Endothelial cell of umbilical vein (primary cell): ENCODE measurements around the gene INSIG2.

Source experiments
- EZH2 ChIP-seq: IDR thresholded peaks from 2 replicates; pipeline ENCODE4 v1.6.1; 2012; ENCODE audit warnings: borderline replicate concordance, low read depth, mild to moderate bottlenecking, moderate library complexity, low read length, inconsistent platforms; ENCODE audit not compliant: severe bottlenecking
- MYC ChIP-seq: IDR thresholded peaks from one replicate; pipeline ENCODE4 v1.6.1; 2011; ENCODE audit warnings: mild to moderate bottlenecking, low read depth, low read length
- POLR2A ChIP-seq: IDR thresholded peaks from 2 replicates; pipeline ENCODE4 v1.6.1; 2012; ENCODE audit warnings: low read depth, mild to moderate bottlenecking, control low read depth, low read length
- TF ChIP-seq, protein P1 (sequence below), 2 donors: IDR thresholded peaks; 1 replicate in 1 of 2; 2 replicates in 1 of 2; pipeline ENCODE4 v1.5.1; 2011; ENCODE audit warnings: low read length in 2 of 2, mild to moderate bottlenecking in 2 of 2, moderate library complexity in 2 of 2, control low read depth in 1 of 2, inconsistent platforms in 1 of 2, low read depth in 1 of 2; ENCODE audit not compliant: insufficient read depth in 1 of 2; ENCODE audit errors: extremely low read depth in 1 of 2

DNA sequence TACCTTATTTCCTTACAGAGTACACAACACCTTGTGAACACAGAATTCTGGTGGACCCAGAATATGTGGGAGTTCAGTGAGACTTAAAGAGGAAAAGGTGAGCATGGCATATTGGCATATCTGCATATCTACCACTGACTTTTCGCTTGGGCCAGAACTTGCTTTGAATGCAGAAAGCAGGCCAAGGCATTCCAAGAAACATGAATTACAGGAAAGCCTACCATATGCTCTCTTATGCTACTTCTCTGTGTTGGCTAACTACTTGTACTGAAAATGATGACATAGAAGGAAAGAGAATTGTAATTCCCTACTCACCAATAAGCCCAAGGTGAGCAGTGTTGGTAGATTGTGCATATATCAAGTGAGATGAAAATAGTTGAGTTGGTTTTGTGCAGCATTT is 43.0 kb upstream of the INSIG2 start:
- TF ChIP-seq, protein P1, sequence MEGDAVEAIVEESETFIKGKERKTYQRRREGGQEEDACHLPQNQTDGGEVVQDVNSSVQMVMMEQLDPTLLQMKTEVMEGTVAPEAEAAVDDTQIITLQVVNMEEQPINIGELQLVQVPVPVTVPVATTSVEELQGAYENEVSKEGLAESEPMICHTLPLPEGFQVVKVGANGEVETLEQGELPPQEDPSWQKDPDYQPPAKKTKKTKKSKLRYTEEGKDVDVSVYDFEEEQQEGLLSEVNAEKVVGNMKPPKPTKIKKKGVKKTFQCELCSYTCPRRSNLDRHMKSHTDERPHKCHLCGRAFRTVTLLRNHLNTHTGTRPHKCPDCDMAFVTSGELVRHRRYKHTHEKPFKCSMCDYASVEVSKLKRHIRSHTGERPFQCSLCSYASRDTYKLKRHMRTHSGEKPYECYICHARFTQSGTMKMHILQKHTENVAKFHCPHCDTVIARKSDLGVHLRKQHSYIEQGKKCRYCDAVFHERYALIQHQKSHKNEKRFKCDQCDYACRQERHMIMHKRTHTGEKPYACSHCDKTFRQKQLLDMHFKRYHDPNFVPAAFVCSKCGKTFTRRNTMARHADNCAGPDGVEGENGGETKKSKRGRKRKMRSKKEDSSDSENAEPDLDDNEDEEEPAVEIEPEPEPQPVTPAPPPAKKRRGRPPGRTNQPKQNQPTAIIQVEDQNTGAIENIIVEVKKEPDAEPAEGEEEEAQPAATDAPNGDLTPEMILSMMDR (IDR thresholded peaks at IDR 0.05; ENCODE audit: extremely low read depth in 1 of 2, insufficient read depth in 1 of 2, low read depth in 1 of 2, low read length in 2 of 2) = no peak
- TF ChIP-seq EZH2 (no peak), POLR2A (no peak), MYC (no peak)
